Fibroblast of the aortic adventitia (primary cell): ENCODE measurements around the gene DAB2IP. TPM values are rescaled to one million over a fixed set of nuclear protein-coding genes. Genes with fewer than 3 reads are reported as not detected.

Experiments used
- DNase-seq: peaks from one replicate; pipeline ENCODE4 v3.0.0-alpha.2; 2010; ENCODE audit warnings: low read depth
- H3K4me3 ChIP-seq: 2 replicates; pipeline ENCODE4 v1.5.1; 2011; ENCODE audit warnings: low read depth, mild to moderate bottlenecking, control low read depth, low read length, moderate library complexity
- CTCF ChIP-seq: IDR thresholded peaks from 2 replicates; pipeline ENCODE4 v1.5.1; 2011; ENCODE audit warnings: mild to moderate bottlenecking, low read length, control low read depth, inconsistent platforms; ENCODE audit not compliant: insufficient read depth
- total RNA-seq: library from RNA; depleted of rRNA; stranded (reverse); fragments of >200 nt; gene quantifications from 2 replicates; pipeline ENCODE4 v1.2.3, GENCODE V29; 2012; ENCODE audit warnings: low replicate concordance

Gene DAB2IP
- total RNA-seq, 1 donor: 17.4 TPM

- H3K4me3 ChIP-seq: no peak overlapping the region
- no peak for TF ChIP-seq CTCF
- no peak for DNase-seq
These were observed 122.7 kb downstream of the DAB2IP start for GRCh38 chr9:121773954-121774714.

- H3K4me3 ChIP-seq: no peak overlapping the region
- no peak for DNase-seq
- no peak for TF ChIP-seq CTCF
These were observed 123.5 kb downstream of the DAB2IP start for GRCh38 chr9:121774715-121775613.

GRCh38 chr9:121776001-121776738 lies 124.7 kb downstream of the DAB2IP start:
- no peak overlapping the region for H3K4me3 ChIP-seq
- no peak for TF ChIP-seq CTCF
- no peak for DNase-seq

GRCh38 chr9:121776739-121777637 lies 125.6 kb downstream of the DAB2IP start:
- H3K4me3 ChIP-seq: no peak overlapping the region
- DNase-seq: no peak
- no peak for TF ChIP-seq CTCF

GRCh38 chr9:121778252-121779225 lies 127.1 kb downstream of the DAB2IP start:
- peak; percentile 8 for DNase-seq
- no peak overlapping the region for H3K4me3 ChIP-seq
- TF ChIP-seq CTCF: no peak
